Dermis microvascular lymphatic vessel endothelial cell (primary cell): ENCODE results near the gene GLRX5. TPM values are rescaled to one million over a fixed set of nuclear protein-coding genes. Genes with fewer than 3 reads are reported as not detected.

Source experiments
- DNase-seq, 2 donors: peaks; one replicate each; pipeline versions ENCODE4 v3.0.0 to v3.0.0-alpha.2; 2010; ENCODE audit warnings: low read depth in 2 of 2
- total RNA-seq: library from RNA; depleted of rRNA; stranded (reverse); fragments of >200 nt; gene quantifications from 2 replicates; pipeline ENCODE4 v1.2.1, GENCODE V29; 2014

Gene GLRX5
- total RNA-seq, 1 donor from 2014 or later = 41.7 TPM

DNA sequence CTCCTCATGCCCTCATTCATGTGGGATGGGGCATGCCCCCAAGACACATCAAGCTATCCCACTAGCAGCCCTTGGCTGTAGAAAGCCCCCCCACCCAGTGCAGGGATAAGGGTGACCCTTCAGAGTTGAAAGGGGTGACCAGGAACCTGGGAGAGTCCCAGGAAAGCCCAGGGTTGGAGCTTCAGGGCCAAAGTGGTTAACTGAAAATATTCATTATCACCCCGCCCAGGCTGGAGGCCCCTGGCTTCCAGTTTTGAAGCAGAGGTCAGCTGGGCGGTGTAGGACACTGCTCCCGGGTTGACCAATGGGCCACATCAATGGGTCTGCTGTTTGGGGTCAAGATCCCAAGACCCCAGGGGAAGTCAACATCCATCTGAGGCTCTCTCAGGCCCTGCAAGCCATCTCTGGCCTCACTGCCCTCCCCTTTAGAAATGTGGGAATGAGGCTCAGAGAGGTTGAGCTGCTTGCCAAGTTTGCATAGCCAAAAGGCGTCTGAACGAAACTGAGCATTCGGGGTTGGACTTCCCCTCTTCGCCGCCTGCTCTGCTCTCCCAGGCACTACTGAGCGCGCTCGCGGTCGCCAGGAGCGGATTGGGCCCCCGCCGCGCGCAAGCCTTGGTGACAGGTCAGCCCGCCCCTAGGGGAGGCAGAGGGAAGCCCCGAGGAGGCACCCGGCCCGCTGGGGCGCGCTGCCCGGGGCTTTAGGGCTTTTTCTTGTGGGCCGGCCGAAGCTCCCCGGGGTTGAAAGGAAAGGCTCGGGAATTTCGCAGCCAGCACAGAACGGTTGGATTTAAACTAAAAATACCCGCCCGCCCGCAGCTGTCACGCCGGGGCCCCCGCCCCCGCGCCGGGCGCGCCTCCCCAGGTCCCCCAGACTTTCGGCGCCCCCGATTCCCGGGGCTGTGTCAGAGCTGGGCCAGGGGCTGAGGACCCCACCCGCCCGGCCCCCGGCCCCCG is 19.0 kb upstream of the GLRX5 start:
- peak in 1 of 2 donors; percentile 71 for DNase-seq

- peak in 1 of 2 donors; percentile 37 for DNase-seq
These were observed 18.2 kb upstream of the GLRX5 start, which contains the start of gene SYNE3 for GRCh38 chr14:95516554-95517181. SYNE3 (minus strand) TSS chr14:95516650; CDS start chr14:95475821, 40,829 bp downstream.

- peak in 1 of 2 donors; percentile 64 for DNase-seq
These were observed 16.7 kb upstream of the GLRX5 start for GRCh38 chr14:95518045-95518751.

GRCh38 chr14:95519699-95520098 is 15.2 kb upstream of the GLRX5 start:
- DNase-seq = peak; percentile 66 to 84

DNA sequence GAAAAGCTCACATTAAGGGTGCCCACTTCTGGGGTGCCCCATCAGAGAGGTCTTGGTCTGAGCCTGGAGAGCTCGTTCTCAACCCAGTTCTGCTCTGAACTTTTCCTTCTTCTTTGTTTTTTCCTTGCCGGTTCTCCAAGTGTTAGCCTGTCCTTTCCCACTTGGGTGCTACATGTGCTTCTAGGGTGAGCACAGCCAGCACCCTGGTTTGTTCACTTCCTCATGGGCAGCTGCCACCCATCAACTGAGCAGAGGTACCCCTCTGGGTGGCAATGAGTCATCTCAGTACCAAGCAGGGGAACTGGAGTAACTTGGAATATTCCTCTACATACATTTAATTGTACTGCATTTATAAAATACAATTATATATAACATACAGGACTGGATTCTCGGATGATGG is 14.5 kb upstream of the GLRX5 start:
- DNase-seq = no peak

GRCh38 chr14:95521001-95521400 is 13.8 kb upstream of the GLRX5 start:
- no peak for DNase-seq

DNA sequence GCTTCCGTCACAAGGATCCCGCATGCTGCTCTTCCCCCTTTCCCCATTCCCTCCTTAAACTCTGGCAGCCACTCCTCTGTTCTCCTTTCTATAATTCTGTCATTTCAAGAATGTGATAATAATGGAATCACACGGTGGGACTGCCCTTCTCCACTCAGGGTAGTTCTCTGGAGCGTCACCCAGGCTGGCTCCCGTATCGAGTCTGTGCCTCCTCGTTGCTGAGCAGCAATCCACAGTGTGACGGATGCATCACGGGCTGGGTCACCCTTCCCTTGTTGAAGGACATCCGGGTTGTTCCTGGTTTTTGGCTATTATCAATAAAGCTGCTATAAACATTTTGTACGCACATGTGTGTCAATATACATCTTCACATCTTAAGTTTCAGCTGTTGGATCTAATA is 12.7 kb upstream of the GLRX5 start:
- DNase-seq = no peak

GRCh38 chr14:95522556-95522955 is 12.3 kb upstream of the GLRX5 start:
- DNase-seq = no peak

DNA sequence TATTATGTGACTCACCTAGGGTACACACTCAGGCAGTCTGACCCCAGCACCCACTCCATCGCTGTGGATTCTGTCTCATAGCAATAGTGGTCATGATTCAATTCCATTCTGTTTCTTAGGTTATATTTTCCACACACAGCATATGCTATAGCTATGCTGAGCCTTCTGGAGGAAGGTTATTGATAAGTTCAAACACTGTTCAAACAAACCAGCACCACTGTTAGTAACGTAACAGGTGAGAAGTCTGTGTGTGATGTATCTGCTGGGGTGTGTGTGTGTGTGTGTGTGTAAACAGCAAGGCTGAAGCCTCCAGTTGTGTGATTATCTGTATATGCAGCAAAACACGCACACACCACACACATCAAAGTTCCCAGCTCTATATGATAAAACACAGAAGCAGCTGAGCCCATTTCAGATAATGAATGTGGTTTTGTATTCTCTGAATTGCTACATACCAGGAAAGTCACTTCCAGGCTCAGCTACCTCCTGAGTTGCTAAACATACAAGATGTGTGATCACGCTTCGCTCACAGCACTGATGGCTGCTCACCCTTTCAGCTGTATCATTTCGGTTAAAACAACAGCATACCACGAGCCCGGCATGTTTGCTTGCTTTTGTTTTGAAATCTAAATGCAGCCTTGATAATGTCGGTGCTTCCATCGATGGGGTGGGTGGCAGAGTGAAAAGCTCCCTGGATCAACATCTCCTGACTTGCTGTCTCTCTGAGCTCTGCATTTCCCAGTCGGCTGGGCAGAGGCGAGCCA is 11.6 kb upstream of the GLRX5 start:
- DNase-seq = no peak

DNA sequence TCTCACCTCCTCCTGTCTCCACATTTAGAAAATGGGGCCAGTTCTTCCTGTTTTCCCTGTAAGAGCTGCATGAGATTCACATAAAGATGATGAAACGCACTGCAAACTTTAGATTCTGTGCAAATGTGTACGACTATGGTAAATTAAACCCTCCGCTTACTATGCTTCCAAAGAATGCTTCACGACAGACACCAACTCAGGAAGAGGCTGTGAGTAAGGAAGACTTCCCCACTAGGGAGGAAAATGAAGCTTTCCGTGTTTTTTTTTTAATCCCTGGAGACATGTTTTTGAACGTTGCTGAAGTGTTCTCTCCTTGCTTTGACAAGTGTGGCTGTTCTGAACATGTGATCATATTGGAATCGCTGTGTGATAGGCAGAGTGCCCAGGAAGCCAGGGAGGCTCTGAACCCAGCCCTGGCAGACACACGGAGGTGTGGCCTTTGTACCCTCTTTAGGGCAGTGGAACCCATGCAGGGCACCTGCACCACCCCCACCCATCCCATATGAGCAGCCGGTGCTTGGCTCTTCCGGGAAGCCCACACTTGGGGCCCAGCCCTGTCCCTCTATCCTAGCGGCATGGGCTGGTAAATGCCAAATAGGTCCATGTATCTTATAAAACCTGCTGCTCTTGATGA is 10.9 kb upstream of the GLRX5 start:
- peak in 1 of 2 donors; percentile 63 for DNase-seq

- no peak for DNase-seq
These were observed 9.9 kb upstream of the GLRX5 start for GRCh38 chr14:95524706-95525512.

DNA sequence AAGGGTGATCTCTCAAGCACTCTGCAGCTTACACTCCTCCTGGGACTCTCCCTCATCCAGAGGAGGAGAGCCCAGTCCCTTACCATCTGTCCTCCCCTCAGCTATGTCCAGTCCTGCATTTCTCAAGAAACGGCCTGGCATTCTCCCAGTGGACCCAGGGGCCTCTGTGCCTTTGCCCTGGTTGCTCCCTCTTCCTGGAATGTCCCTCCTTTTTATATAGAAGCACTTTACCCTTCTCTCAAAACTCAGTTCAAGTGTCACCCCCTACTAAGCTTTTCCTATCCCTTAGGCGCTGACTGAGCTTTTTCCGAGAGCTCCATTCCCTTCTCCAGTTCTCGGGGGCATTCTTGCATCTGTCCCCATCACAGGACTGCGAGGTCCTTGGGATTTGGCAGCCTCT is 8.9 kb upstream of the GLRX5 start:
- no peak for DNase-seq

DNA sequence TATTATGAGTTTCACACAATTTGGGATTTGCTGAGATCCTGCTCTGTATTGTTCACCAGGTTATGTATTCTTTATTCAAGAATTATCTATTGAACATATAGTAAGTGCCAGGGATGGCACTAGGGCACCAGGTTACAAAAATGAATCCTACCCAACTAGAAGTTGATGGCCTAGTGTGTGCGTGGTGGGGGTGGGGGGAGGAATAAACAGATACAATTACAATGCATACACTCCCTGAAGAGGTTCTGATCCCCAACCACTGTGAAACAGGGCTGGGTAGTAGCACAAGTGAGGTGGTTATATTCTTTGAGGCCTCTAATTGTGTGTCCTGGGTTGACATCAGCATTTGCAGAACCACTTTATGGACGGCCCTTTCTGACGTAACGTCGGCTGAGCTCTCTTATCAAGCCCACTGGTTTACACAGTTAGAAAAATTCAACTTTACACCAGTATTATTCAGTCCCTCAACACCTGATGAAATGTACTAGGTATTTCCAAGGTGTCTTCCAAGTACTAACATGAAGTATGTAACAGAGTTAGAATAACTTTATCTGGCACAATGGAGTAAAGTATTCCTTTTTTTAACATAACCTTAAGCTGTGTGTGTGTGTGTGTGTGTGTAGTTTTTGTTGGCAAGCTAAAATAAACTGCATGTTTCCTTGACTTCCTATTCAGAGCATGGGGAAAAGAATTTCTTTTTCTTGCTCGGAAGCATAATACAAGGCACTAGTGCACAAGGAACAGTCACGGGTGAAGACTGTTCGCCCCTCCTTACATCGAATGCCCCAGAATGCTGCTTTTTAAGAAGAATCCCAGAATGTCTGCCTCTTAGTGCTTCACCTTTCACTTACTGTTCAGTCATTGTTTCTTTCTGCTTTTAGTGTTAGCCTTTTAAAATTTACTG is 8.1 kb upstream of the GLRX5 start:
- peak in 1 of 2 donors; percentile 59 for DNase-seq

DNA sequence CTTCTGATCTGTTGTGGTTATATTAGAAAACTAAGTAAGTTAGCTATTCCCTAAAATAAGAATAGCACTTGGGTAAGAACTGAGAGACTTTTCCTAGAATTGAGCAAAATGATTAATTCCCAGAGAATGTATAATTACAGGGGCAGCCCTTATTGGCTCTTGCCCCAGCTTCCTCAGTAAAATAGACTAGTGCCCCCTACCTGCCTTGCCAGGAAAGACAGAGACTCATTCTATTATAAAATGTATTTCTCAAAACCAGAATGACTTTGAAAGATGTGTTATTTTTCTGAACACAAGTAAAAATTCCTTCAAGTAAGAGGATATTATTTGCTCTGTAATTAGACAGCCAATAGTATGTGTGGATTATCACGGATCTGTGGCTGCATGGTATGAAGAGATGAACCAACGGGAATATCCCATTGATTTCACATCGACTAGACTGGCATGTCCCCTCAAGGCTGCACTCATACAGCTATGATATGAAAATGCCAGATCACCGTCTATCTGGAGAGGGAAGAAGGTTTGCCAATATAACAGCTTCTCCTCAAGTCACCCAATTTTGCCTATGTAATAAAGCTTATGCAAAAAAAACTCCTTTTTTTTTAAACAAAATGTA is 7.4 kb upstream of the GLRX5 start:
- peak; percentile 41 to 77 for DNase-seq

- DNase-seq = no peak
These were observed 5.6 kb upstream of the GLRX5 start for GRCh38 chr14:95529216-95529615.

DNA sequence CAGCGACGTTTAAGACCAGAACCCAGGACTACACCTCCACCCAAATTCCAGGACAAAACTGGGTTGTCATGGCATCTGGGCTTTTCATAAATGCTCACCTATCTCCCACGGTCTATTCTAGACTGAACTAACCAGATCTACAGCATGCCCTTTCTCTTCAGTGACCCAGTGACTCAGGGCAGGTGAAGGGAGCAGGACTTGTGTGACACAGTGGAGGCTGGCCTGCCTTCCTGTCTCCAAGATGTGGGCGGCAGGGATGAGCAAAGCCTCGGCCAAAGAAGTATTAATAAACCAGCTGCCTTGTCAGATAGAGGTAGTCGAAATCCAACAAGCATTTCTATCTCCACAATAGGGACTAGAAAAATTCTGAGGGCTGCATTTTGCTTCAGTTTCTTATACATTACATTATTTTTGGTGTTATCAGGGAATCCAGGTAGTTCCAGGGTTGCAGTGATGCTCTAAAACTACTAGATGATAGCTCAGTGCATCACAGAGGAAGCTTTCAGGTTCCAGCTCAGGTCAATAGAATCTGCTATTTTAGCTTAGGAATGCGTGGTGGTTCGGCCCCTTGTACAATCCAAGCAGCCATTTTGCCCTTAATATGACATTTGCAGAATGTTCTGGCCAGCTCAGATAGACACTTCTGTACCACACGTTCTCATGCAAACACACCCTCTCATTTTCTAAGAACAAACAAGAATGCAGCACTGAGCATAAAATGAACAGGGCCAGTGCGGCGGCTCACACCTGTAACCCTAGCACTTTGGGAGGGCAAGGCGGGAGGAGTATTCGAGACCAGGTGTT is 4.2 kb upstream of the GLRX5 start:
- DNase-seq = no peak

- peak in 1 of 2 donors; percentile 84 for DNase-seq
These were observed 3.4 kb upstream of the GLRX5 start for GRCh38 chr14:95531473-95531872.

DNA sequence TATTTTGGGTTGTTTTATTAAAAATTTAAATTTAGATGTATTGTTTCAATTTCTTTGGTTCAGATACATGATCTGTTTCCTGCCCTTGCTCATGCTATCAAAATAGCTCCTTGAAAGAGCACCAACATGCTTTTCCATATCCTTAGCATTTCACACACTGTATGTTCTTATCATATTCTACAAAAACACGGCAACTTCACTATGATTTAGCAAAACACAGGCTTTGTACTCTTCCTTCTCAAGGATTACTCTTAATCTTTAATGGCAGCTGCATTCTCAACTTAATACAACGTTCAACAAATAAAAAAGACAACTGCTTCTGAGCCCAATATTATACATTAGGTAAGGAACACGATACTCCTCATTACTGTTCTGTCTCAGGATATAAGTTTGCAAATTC is 2.9 kb upstream of the GLRX5 start:
- DNase-seq = no peak
